OCI-LY1 (cell line): ENCODE data around the gene RABIF.

Experiments
- CTCF ChIP-seq: fragments of 200-600 bp; sonication (generic), shearing (Covaris generic); IDR thresholded peaks from 2 replicates; pipeline ENCODE4 v1.5.1; 2017; ENCODE audit warnings: mild to moderate bottlenecking, antibody characterized with exemption, low read length, moderate library complexity, mixed read lengths
- EZH2 ChIP-seq: fragments of 200-600 bp; sonication (generic), shearing (Covaris generic); IDR thresholded peaks from 2 replicates; pipeline ENCODE4 v1.8.0; 2017; ENCODE audit warnings: borderline replicate concordance, mixed run types, mild to moderate bottlenecking, antibody characterized with exemption, low read length, moderate library complexity, mixed read lengths

GRCh38 chr1:202844259-202844658, 44.7 kb downstream of the RABIF start:
- no peak for TF ChIP-seq CTCF
- no peak for TF ChIP-seq EZH2
